HTR-8/SVneo (cell line): ENCODE results near the gene SLC19A1.
"Not testable (repeated sequence)": the region's sequence is repeated elsewhere in the genome, so short reads cannot be mapped to it uniquely, and the experiment has no call there.

Source experiments
- DNase-seq: peaks from one replicate; pipeline ENCODE4 v3.0.0; 2011; ENCODE audit warnings: low spot score, mixed read lengths; ENCODE audit not compliant: insufficient read length
- FAIRE-seq: peaks from 2 replicates; lab custom pipeline; 2011; peaks lifted over from hg19 to GRCh38; lab: Jason Lieb, UNC

The SLC19A1 gene

GRCh38 chr21:45509566-45510465 lies 32.4 kb downstream of the SLC19A1 start:
- no peak for FAIRE-seq
- no peak for DNase-seq

GRCh38 chr21:45508607-45509565 lies 33.4 kb downstream of the SLC19A1 start:
- no peak for FAIRE-seq
- DNase-seq = no peak

GRCh38 chr21:45507888-45508508 lies 34.2 kb downstream of the SLC19A1 start:
- DNase-seq = no peak
- FAIRE-seq = peak; percentile 80

GRCh38 chr21:45507523-45507875 lies 34.7 kb downstream of the SLC19A1 start:
- no peak for FAIRE-seq
- DNase-seq = no peak

GRCh38 chr21:45506836-45507522 lies 35.3 kb downstream of the SLC19A1 start:
- DNase-seq = no peak
- no peak for FAIRE-seq

- no peak for DNase-seq
- no peak for FAIRE-seq
These were observed 35.9 kb downstream of the SLC19A1 start for GRCh38 chr21:45506241-45506817.

- DNase-seq = no peak
- FAIRE-seq = no peak
These were observed 36.7 kb downstream of the SLC19A1 start for GRCh38 chr21:45505416-45506021.

- FAIRE-seq (no peak), DNase-seq (no peak)
These were observed 37.5 kb downstream of the SLC19A1 start for GRCh38 chr21:45504516-45505415.

GRCh38 chr21:45504021-45504515 lies 38.2 kb downstream of the SLC19A1 start:
- no peak for FAIRE-seq
- no peak for DNase-seq

- not testable (repeated sequence) for FAIRE-seq, DNase-seq
These were observed 39.0 kb downstream of the SLC19A1 start for GRCh38 chr21:45503226-45503625.

GRCh38 chr21:45502600-45502999 lies 39.6 kb downstream of the SLC19A1 start:
- FAIRE-seq (no peak), DNase-seq (no peak)

- DNase-seq (no peak), FAIRE-seq (no peak)
These were observed 40.3 kb downstream of the SLC19A1 start for GRCh38 chr21:45502006-45502345.

- FAIRE-seq = not testable (repeated sequence)
- peak; percentile 31 for DNase-seq
These were observed 40.9 kb downstream of the SLC19A1 start for GRCh38 chr21:45501081-45502005.

- DNase-seq = no peak
- peak; percentile 82 for FAIRE-seq
These were observed 42.2 kb downstream of the SLC19A1 start for GRCh38 chr21:45499970-45500577.

GRCh38 chr21:45499201-45499750 lies 43.0 kb downstream of the SLC19A1 start:
- FAIRE-seq = no peak

GRCh38 chr21:45498646-45499000 lies 43.6 kb downstream of the SLC19A1 start:
- FAIRE-seq (no peak), DNase-seq (no peak)

More at GRCh38 chr21:45499201-45499750, 43.0 kb downstream of the SLC19A1 start:
- no peak for DNase-seq
